Stomach smooth muscle (tissue), 2 donors: Measurements from ENCODE around the gene TMOD2.

ENCODE experiments used
- H3K27ac ChIP-seq: one replicate; pipeline ENCODE4 v1.7.0; 2013; ENCODE audit warnings: mild to moderate bottlenecking, low read length, inconsistent platforms
- H3K27me3 ChIP-seq, 2 donors: one replicate each; pipeline ENCODE4 v1.7.0; 2013; ENCODE audit warnings: low read length in 2 of 2; ENCODE audit not compliant: insufficient read depth in 2 of 2, control insufficient read depth in 1 of 2
- H3K36me3 ChIP-seq, 2 donors: one replicate each; pipeline ENCODE4 v1.7.0; 2013; ENCODE audit warnings: low read length in 2 of 2; ENCODE audit not compliant: control insufficient read depth in 2 of 2, insufficient read depth in 2 of 2
- H3K4me1 ChIP-seq: one replicate; pipeline ENCODE4 v1.7.0; 2013; ENCODE audit warnings: low read length; ENCODE audit not compliant: control insufficient read depth, insufficient read depth
- H3K4me3 ChIP-seq, 2 donors: one replicate each; pipeline ENCODE4 v1.7.0; 2013; ENCODE audit warnings: low read length in 2 of 2
- H3K9ac ChIP-seq, 2 donors: one replicate each; pipeline ENCODE4 v1.7.0; 2013; ENCODE audit warnings: low read length in 2 of 2, mild to moderate bottlenecking in 1 of 2
- H3K9me3 ChIP-seq, 2 donors: one replicate each; pipeline ENCODE4 v1.7.0; 2013; ENCODE audit warnings: low read length in 2 of 2; ENCODE audit not compliant: control insufficient read depth in 2 of 2
- donor health status: healthy.
- donor health status: Pancreatic carcinoma.

TMOD2 gene

GRCh38 chr15:51840692-51841091 is 89.3 kb downstream of the TMOD2 start:
- no peaks in the 10 kb centered on the region for H3K36me3 ChIP-seq
- H3K9me3 ChIP-seq, result no peaks in the 10 kb centered on the region
- no peaks in the 10 kb centered on the region for H3K27me3 ChIP-seq
- peaks cover 18% of the 10 kb centered on the region for H3K4me1 ChIP-seq
- no peak overlapping the region for H3K27ac ChIP-seq
- H3K4me3 ChIP-seq, result no peak overlapping the region
- H3K9ac ChIP-seq, result no peak overlapping the region

- H3K9me3 ChIP-seq, result no peaks in the 10 kb centered on the region
- no peak overlapping the region for H3K4me3 ChIP-seq
- H3K27me3 ChIP-seq, result no peaks in the 10 kb centered on the region
- H3K9ac ChIP-seq, result no peak overlapping the region
- peaks cover 18% of the 10 kb centered on the region for H3K4me1 ChIP-seq
- H3K36me3 ChIP-seq, result no peaks in the 10 kb centered on the region
- no peak overlapping the region for H3K27ac ChIP-seq
Observed at GRCh38 chr15:51841406-51842040, 90.1 kb downstream of the TMOD2 start.

- Histone ChIP-seq H3K36me3 (no peaks in the 10 kb centered on the region), H3K4me3 (no peak overlapping the region), H3K27me3 (no peaks in the 10 kb centered on the region), H3K9ac (no peak overlapping the region), H3K4me1 (peaks cover 18% of the 10 kb centered on the region), H3K9me3 (no peaks in the 10 kb centered on the region), H3K27ac (no peak overlapping the region)
Observed at GRCh38 chr15:51842265-51842664, 90.9 kb downstream of the TMOD2 start.

- no peak overlapping the region for H3K27ac ChIP-seq
- no peaks in the 10 kb centered on the region for H3K9me3 ChIP-seq
- peaks cover 11% of the 10 kb centered on the region for H3K4me1 ChIP-seq
- no peaks in the 10 kb centered on the region for H3K27me3 ChIP-seq
- no peak overlapping the region for H3K4me3 ChIP-seq
- no peaks in the 10 kb centered on the region for H3K36me3 ChIP-seq
- H3K9ac ChIP-seq, result no peak overlapping the region
Observed at GRCh38 chr15:51842852-51843737, 91.7 kb downstream of the TMOD2 start.

GRCh38 chr15:51844747-51845426 is 93.5 kb downstream of the TMOD2 start:
- Histone ChIP-seq H3K9ac (no peak overlapping the region), H3K27me3 (no peaks in the 10 kb centered on the region), H3K27ac (no peak overlapping the region), H3K9me3 (no peaks in the 10 kb centered on the region), H3K4me1 (peaks cover 8% of the 10 kb centered on the region), H3K36me3 (no peaks in the 10 kb centered on the region), H3K4me3 (no peak overlapping the region)

- H3K4me1 ChIP-seq, result peaks cover 8% of the 10 kb centered on the region
- H3K9me3 ChIP-seq, result no peaks in the 10 kb centered on the region
- no peaks in the 10 kb centered on the region for H3K27me3 ChIP-seq
- no peaks in the 10 kb centered on the region for H3K36me3 ChIP-seq
- H3K9ac ChIP-seq, result no peak overlapping the region
- no peak overlapping the region for H3K4me3 ChIP-seq
- no peak overlapping the region for H3K27ac ChIP-seq
Observed at GRCh38 chr15:51846066-51846462, 94.7 kb downstream of the TMOD2 start.

- peaks cover 8% of the 10 kb centered on the region for H3K4me1 ChIP-seq
- no peak overlapping the region for H3K9ac ChIP-seq
- no peaks in the 10 kb centered on the region for H3K36me3 ChIP-seq
- no peak overlapping the region for H3K4me3 ChIP-seq
- H3K27me3 ChIP-seq, result no peaks in the 10 kb centered on the region
- no peaks in the 10 kb centered on the region for H3K9me3 ChIP-seq
- H3K27ac ChIP-seq, result no peak overlapping the region
Observed at GRCh38 chr15:51846463-51847230, 95.2 kb downstream of the TMOD2 start.

- Histone ChIP-seq H3K4me3 (no peak overlapping the region), H3K9me3 (no peaks in the 10 kb centered on the region), H3K4me1 (peaks cover 6% of the 10 kb centered on the region), H3K9ac (no peak overlapping the region), H3K27ac (no peak overlapping the region), H3K27me3 (no peaks in the 10 kb centered on the region), H3K36me3 (no peaks in the 10 kb centered on the region)
Observed at GRCh38 chr15:51848811-51849210, 97.4 kb downstream of the TMOD2 start.

GRCh38 chr15:51849860-51850259 is 98.5 kb downstream of the TMOD2 start:
- Histone ChIP-seq H3K27me3 (no peaks in the 10 kb centered on the region), H3K4me1 (peaks cover 7% of the 10 kb centered on the region), H3K9ac (no peak overlapping the region), H3K36me3 (no peaks in the 10 kb centered on the region), H3K9me3 (no peaks in the 10 kb centered on the region), H3K27ac (no peak overlapping the region), H3K4me3 (no peak overlapping the region)

- H3K27me3 ChIP-seq, result no peaks in the 10 kb centered on the region
- no peak overlapping the region for H3K27ac ChIP-seq
- no peaks in the 10 kb centered on the region for H3K9me3 ChIP-seq
- no peaks in the 10 kb centered on the region for H3K36me3 ChIP-seq
- peaks cover 4% of the 10 kb centered on the region for H3K4me1 ChIP-seq
- no peak overlapping the region for H3K4me3 ChIP-seq
- no peak overlapping the region for H3K9ac ChIP-seq
Observed at GRCh38 chr15:51853998-51854397, 102.6 kb downstream of the TMOD2 start.
